Pulmonary artery endothelial cell (primary cell): ENCODE results near the gene TESMIN. TPM values are rescaled to one million over a fixed set of nuclear protein-coding genes. Genes with fewer than 3 reads are reported as not detected.

Experiments
- DNase-seq: peaks from one replicate; pipeline ENCODE4 v3.0.0-alpha.2; 2011; ENCODE audit warnings: low read depth, low spot score
- total RNA-seq: library from RNA; depleted of rRNA; stranded (reverse); fragments of >200 nt; gene quantifications from 2 replicates; pipeline ENCODE4 v1.2.3, GENCODE V29; 2014

Gene TESMIN
- total RNA-seq, 1 donor from 2014 or later: 1.5 TPM

DNA sequence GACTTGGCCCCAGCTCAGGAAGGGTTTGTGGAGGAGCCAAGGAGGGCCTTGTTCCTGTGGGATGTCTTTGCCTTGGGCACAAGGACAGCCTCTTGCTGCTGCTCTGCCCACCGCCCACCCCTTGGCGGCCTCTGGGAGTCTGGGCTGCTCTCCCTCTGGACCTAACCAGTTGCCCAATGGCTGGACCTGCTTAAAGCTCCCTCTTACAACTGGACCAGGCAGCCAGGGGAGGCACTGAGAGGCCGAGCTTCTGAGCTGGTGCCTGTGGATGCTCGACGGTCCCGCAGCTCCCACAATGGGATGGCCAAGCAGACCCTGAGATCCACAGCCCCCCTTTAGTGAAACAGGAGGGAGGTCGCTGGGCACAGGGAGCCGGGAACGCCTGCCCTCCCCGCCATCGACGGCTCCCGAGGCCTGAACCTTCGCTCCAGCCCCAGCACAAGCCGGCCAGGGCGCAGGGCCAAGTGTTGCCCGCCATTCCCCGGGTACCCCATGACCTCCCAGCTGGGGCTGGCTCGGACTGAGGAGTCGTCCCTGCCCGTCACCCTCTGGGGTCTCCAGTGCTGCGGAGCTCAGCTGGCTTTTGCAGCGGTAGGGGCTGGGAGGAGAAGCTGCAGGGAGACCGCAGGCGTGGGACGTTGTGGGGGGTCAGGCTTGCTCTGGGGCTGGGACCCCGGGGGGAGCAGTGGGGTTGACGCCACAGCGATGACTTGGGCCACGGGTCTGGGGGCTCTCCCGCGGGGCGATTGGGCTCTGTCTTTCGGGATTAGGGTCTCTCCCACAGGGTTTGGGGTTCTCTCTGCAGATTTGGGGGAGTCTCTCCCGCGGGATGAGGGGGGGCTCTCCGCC lies 67.6 kb downstream of the TESMIN start:
- DNase-seq: no peak

DNA sequence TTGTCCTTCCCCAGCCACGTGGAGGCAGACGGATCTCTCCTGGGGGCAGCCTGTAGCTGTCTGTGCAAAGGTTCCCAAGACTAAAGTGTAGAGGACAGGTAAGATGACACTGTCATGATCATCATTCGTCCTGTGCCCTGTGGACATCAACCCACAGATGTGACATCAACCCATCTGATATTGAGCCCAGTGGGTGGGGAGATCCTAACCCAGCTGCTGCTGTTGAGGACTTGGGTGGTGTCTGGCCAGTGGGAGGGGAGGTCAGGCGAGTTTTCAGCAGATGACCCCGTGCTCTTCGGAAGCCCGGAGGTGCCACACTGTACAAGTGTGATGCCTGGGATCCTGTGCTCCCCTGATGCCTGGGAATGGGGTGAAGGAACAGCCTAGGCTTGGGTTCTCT lies 68.2 kb downstream of the TESMIN start:
- DNase-seq: no peak

DNA sequence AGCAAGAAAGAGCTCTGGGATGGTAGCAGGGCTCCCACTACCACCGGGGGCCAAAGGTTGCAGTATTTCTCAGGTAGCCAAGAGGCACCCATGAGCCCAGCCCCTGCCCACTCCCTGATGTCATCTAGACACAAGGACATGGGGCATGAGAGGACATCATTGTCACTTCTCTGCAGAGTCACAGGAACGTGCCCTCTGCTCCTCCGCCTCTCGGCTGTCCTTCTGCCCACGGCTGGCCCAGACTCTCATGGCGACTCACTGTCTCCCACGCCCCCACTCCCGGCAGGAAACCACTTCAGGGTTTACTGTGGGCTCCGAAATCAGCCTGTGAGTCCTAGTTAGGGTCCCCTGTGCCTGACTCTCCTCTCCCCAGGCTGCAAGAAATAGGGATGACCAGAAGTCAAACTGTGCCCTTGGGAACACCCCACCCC lies 68.8 kb downstream of the TESMIN start:
- no peak for DNase-seq

DNA sequence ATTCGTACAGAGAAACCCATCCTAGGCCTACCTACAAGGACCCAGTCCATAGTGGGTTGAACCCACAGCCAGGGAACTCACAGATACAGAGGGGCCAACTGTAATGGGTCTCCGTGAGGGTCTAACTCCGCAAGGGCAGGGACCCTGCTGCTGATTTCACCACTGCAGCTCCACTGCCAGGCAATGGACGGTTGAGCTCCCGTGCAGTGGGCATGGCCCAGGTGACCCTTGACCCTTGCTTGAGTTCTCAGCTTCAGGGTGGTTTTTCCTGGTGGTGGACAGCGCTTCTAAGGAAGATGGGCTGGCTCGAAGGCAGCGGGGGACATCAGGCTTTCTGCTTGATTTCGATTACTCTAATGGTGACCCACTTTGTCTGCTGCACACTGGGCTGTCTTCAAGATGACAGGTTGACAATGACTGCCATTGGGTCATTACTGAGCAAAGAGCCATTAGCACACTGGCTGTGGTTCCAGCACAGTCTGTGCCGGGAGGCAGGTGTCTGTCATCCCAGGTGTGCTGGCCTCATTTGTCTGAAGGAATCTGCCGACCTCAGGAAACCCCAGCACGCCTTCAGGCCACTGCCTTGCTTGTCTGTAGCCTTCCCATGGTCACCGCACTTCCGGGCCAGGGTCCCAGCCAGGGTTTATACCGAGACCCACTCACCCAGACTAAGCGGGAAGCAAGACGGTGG lies 70.6 kb downstream of the TESMIN start:
- no peak for DNase-seq

DNA sequence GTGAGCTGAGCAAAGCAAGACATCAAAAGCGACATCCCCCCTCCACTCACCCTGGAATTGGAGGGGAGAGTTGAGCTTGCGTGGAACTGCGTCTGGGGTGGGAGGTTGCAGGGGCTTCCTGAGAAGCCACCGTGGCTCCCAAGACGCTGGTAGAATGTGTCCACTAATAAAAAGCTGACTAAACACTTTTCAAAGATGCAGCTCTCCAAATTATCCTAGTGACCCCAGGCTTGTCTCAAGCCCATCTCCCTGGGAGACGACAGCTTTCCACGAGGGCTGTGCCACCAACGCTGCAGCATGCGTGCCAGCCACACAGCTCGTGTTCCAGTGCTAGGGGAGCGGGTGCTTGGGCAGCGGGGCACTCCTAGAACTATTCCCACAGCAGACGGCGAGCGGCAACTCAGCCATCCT lies 73.3 kb downstream of the TESMIN start:
- no peak for DNase-seq

DNA sequence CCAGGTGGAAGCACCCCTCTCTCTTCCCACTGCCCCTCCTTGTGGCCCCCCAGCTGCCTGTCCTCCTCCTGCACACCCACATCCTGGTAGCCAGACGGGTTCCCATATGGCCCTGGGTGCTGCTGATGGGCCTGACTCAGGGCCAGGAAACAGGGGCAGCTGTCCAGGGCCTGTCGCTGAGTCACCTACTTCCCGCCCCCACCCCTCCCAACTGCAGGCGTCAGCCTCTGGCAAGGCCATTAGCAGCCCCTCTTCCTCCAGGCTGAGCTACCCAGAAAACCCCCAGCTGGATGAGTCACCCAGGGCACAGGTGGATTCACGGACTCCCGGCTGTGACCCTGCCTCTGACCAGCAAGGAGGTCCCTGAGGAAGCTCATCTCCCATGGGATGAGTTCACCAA lies 73.9 kb downstream of the TESMIN start:
- peak; percentile 29 for DNase-seq

DNA sequence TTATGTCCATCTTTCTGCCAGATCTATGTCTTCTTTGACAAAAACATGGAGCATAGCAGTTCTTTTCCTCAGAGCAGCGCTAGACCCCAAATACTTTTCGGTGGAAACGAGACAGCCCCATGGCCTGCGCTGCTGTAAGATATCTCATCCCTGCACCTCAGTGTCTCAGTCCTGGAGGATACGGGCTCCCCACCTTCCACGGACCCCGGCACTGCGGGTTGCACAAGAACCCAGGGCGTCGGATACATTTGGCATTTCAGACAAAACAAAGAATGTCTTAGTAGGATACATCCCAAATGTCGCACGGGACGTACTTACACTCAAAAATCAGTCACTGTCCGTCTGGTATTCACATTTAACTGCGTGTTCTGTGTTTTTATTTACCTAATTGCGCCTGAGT lies 76.9 kb downstream of the TESMIN start:
- DNase-seq: no peak

DNA sequence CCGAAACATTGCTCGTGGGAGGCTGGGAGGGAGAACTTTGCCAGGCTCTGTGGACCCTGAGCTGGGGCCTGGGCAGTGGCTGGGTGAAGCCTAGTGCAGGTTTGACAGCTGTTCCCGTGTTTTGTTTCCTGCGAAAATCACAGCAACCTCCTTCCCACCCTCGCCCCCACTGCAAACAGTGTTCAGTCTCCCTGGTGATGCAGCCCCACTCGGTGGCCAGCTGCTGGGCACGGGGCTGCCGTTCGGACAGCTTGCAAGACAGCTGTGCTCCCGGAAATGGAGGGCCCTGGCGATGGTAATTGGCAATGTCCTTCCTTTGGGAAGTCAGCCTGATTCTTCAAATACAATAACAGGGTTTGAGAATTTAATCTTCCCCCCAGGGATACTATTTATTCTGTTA lies 77.3 kb downstream of the TESMIN start:
- no peak for DNase-seq

DNA sequence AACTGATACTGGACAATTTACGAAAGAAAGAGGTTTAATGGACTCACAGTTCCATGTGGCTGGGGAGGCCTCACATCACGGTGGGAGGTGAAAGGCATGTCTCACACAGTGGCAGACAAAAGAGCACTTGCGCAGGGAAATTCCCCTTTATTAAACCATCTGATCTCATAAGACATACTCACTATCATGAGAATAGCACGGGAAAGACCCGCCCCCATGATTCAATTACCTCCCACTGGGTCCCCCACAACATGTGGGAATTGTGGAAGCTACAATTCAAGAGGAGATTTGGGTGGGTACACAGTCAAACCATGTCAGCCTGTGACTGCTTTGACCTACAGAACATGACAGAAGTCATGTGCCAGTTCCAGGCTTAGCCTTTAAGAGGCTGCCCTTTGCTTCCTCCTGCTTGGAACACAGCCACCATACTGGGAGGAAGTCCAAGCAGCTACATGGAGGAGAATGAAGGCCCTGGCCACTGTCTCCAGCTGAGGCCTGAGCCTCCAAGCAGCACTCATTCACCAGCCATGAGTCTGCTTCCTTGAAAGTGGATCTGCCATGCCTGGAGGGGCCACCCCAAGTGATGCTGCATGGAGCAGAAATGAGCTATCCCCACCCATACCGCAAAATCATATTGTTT lies 77.9 kb downstream of the TESMIN start:
- no peak for DNase-seq

DNA sequence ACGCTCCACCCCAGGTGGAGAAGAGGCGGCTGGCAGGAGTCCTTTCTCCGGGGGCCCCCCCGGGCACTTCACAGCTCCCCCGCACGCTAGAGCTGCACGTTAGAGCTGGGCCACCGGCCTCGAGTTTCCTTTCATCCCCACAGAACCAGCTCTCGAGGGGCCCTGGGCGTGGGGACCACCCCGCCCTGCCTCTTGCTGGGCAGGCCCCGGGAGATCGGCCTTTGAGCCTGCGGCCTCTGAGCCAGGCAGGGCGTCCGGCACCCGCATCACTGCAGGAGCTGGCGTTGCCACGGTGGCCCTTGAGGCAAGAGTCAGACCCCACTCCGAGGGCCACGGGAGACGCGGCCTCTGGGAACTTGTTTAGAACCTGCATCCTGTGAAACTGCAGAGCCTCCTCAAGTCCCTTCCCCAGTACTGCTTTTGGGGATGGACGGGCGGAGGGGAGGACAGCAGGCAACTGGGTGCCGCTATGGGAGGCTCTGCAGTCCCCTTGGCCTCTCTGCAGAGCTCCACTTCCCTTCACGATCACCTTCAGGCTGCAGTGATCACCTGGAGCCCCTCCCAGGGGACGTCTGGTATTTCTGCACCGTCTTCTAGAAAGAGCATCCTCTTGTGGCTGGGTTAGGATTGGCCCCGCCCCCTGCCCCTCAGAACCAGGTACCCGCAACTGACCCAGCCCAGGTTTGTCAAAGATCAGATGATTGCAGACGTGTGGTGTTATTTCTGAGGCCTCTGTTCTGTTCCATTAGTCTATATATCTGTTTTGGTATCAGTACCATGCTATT lies 80.9 kb downstream of the TESMIN start:
- no peak for DNase-seq

DNA sequence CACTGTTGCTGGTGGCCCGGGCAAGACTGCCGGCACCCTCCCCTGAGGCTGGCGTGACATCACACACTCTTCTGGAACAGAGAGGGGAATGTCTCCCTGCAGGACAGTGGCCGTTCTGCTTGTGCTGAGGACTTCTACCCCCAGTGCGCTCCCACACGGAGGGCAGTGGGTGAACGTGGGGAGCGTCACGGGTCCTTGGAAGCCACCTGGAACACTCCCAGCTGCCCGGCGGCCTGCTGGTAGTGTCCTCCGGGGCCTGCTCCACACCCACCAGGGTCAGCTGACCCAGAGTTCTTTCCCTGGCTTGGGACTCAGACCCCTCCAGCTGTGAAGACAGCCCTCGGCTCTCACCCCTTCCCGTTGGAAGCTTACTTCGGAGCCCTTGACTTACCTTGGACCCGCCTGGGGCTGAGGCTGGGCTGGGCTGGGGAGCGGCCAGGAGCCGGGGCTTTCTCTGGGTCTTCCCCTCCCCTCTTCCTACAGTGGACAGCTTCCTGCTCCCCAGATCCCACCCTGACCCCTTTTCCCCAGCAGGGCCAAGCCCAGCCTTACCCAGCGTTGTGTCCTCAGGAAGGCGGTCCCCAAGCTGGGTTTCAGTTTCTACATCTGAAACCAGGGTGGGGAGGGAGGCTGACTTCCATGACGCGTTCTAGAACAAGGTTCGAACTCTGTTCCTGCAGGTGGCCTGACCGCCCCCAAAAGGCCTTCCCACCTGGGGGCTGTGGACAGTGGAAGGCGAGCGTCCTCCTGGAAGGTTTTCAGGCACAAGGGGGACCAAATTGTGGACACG lies 81.8 kb downstream of the TESMIN start:
- no peak for DNase-seq

DNA sequence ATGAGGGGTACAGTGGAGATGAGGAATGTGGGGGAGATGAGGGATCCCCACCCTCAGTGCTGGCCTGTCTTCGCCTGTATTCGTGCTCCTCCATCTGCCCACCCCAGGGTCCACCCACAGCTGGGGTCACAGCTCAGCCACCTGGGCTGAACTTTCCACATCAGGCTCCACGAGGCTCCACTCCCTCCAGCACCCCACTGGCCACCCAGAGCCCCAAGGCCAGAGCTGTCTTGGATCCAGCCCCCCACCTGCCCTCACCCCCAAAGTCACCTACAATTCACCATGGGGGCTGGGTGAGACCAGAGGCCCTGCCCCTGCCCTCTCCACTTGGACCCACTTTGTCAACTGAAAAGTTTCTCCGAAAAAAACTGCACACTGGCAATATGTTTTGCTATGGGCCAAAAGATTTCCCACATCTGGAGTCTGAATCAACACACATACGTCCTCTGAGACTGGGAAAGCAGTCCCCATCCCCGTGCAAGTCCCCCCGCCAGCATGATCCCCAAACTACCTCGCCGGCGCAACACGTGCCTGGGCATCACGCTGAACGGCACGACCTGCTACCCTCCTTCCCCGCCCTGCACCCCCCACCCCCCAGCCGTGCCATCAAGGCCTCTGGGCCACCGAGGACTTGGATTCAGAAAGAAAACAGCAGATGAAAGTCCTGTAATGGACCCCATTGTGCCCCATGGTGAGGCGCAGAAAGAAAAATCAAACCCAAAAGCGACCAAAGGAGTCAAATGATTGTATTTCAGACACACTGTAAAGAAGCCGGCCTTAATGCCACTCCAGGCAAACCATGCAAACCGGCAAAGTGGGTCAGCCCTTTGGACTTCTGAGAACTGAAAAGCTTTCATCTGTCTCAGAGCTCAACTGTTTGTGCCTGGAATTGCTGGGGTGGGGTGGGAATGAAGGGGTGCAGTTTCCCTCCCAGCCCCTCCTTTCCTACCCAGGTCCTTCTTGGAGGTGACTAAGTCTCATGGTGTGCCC lies 83.5 kb downstream of the TESMIN start:
- DNase-seq: no peak

DNA sequence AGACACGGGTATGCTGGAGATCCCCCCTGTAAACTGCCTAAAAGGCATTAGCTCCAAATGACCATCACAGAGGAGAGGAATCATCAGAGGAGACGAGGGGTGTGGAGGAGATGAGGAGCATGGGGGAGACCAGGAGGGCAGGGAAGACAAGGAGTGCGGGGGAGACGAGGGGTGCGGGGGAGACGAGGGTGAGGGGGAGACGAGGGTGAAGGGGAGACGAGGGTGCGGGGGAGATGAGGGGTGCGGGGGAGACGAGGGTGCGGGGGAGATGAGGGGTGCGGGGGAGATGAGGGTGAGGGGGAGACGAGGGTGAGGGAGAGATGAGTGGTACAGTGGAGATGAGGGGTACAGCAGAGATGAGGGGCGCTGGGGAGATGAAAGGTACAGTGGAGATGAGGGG lies 84.5 kb downstream of the TESMIN start:
- DNase-seq: no peak

DNA sequence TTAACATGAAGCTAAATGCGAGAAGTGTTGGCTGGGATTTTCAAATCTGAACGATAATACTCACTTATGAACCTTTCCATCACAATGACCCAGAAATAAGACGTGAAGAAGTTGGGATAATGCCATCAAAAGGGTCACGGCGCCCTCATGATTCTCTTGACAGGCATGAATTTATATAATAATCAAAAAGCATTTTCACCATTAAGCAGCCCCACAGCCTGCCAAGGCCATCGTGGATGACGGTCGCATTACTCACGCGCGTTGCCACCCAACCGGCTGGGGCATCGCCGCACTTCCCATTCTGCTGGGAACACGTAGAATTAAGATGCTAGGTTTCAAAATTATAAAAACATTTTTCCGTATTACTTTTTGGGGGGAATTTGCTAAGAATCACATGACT lies 85.9 kb downstream of the TESMIN start:
- DNase-seq: no peak

DNA sequence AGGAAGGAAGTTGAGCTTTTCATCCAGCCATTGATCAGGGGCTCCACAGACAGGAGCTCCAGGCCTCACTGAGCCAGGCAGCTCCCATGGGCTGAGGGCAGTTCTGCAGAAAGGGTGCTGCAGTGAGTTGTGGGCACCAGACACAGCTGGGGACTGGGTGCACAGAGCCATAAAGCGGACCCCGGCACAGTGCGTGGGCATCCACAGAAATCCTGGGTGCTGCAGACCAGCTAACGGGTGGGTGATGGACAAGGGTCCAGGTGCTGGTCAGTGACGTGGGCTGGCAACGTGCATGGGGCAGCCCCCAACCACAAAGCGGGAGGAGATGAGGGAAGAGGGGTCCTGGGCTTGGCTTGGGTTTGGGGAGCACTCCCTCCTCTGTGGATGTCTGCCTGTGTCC lies 86.4 kb downstream of the TESMIN start:
- no peak for DNase-seq

DNA sequence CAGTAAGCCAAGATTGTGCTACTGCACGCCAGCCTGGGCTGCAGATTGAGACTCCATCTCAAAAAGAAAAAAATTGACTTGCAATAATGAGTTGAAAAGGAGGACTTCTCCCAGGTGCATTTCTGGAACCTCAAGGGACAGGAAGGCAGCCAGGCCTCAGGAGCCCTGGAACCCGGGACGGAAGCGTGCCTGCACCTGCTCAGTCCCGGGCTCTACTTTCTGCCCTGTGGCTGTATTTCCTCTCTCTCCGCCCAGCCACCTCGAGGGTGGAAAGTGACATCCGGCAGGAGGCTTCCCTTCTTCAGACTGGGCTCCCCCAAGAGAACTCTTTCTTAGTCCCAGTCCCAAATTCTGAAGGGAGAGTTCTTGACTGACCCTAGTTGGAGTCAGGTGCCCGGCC lies 87.2 kb downstream of the TESMIN start:
- DNase-seq: no peak

DNA sequence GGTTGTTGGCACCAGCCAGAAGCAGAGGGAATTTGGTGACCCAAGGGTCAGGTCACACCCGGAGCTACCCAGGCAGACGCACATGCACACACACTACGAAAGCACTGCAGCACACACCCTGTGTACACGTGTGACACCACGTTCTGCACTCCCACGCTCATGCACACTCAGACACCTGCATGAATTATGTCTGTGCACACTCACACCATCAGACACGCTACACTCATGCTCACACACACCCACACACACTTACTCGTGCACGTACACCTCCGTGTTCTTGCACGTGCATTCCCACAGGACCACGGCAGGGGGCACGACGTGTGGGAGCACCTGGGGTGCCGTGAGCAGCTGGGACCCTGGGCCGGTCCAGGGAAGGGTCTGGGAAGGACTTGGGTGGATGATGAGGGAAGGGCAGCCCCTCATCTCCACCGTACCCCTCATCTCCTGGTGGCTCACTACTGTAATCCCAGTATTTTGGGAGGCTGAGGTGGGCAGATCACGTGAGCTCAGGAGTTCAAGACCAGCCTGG lies 87.8 kb downstream of the TESMIN start:
- DNase-seq: no peak

DNA sequence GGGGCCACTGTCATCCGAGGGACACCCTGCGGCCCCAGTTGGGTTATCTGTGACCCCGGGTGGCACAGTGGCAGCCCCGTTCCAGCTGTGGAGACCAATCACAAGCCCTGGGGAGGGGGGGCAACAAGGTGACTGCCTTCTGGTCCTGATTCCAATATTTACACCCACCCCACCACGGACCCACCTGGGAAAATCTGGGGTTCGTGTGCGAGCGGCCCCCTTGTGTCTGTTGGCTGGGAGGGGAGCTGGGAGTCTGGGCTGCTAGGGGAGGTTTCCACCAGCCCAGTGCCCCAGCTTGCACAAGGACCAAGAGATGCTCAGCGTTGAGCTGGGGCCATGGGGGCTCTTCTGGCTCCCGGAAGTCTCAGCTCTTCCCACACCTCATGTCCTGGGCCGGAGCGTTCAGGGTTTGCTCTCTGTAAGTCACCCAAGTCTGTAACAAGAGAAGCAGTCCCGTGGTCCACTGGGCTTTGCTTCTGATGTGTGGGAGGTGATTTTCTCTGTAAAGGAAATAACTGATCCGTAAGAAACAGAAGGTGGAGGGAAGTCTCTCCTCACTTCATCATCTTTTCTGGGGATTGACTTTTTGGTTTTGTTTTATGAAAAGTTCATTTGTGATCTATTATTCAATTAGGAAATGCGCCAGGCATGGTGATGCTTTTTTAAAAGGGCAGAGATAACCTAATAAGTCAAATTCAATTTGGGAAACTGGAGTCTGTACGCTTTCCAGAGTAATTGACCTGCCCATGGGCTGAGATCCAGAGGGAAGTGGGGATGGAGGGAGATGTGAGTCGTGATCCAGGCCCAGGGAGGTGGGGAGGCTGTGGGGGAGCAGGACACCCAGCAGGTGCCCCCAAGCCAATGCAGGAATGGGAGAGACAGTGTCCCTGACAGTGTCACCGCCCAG lies 89.4 kb downstream of the TESMIN start:
- DNase-seq: no peak
